OCI-LY7 (cell line): ENCODE data around the gene WNT8A. TPM values are rescaled to one million over a fixed set of nuclear protein-coding genes. Genes with fewer than 3 reads are reported as not detected.

Source experiments
- BruUV-seq: library from RNA; stranded (reverse); fragments of 400-500 nt; replicated peaks from 2 replicates; lab custom pipeline; 2021; lab: Mats Ljungman, UMichigan
- CTCF ChIA-PET: fragments of 300-600 bp; sonication (Branson Sonifier 250); formaldehyde crosslinking; loops from one replicate; lab custom pipeline; 2022; ENCODE audit warnings: antibody characterized with exemption; ENCODE audit not compliant: unreplicated experiment; lab: Charles Lee
- POLR2A ChIA-PET: fragments of 300-600 bp; sonication (Branson Sonifier 250); formaldehyde crosslinking; loops from one replicate; lab custom pipeline; 2022; ENCODE audit warnings: antibody characterized with exemption; lab: Charles Lee
- DNase-seq: peaks from one replicate; pipeline ENCODE4 v3.0.0-alpha.2; 2015; ENCODE audit warnings: low spot score
- H2AFZ ChIP-seq: fragments of 200-600 bp; sonication (generic), shearing (Covaris generic); 2 replicates; pipeline ENCODE4 v1.6.1; 2014; ENCODE audit warnings: mild to moderate bottlenecking, antibody characterized with exemption, low read length, moderate library complexity
- H3K27ac ChIP-seq: fragments of 200-600 bp; sonication (generic); 2 replicates; pipeline ENCODE4 v1.5.1; 2014; ENCODE audit warnings: mixed run types, low read depth, mild to moderate bottlenecking, moderate library complexity, low read length, inconsistent platforms; ENCODE audit not compliant: poor library complexity, severe bottlenecking
- H3K36me3 ChIP-seq: fragments of 200-600 bp; sonication (generic); 2 replicates; pipeline ENCODE4 v1.6.1; 2014; ENCODE audit warnings: mild to moderate bottlenecking, antibody characterized with exemption, low read length, moderate library complexity, mixed read lengths; ENCODE audit not compliant: insufficient read depth
- H3K4me1 ChIP-seq: fragments of 200-600 bp; sonication (generic); 2 replicates; pipeline ENCODE4 v1.5.1; 2014; ENCODE audit warnings: mild to moderate bottlenecking, low read length; ENCODE audit not compliant: insufficient read depth, poor library complexity, severe bottlenecking
- H3K4me2 ChIP-seq: fragments of 200-600 bp; sonication (generic); 2 replicates; pipeline ENCODE4 v1.6.1; 2014; ENCODE audit warnings: mild to moderate bottlenecking, low read length
- H3K4me3 ChIP-seq: fragments of 200-600 bp; sonication (generic); 2 replicates; pipeline ENCODE4 v1.5.1; 2014; ENCODE audit warnings: mild to moderate bottlenecking, low read depth, low read length; ENCODE audit not compliant: poor library complexity, severe bottlenecking
- H3K79me2 ChIP-seq: fragments of 200-600 bp; sonication (generic); 2 replicates; pipeline ENCODE4 v1.6.1; 2016; ENCODE audit warnings: low read depth, mild to moderate bottlenecking, low read length, moderate library complexity, mixed read lengths; ENCODE audit not compliant: insufficient read depth
- H3K9me2 ChIP-seq: fragments of 200-600 bp; sonication (generic); 2 replicates; pipeline ENCODE4 v1.6.1; 2016; ENCODE audit warnings: mild to moderate bottlenecking, low read length, mixed read lengths; ENCODE audit not compliant: insufficient read depth
- H3K9me3 ChIP-seq: fragments of 200-600 bp; sonication (generic); 2 replicates; pipeline ENCODE4 v1.6.1; 2014; ENCODE audit warnings: mild to moderate bottlenecking, mixed run types, low read length, mixed read lengths
- H4K20me1 ChIP-seq: fragments of 200-600 bp; sonication (generic); 2 replicates; pipeline ENCODE4 v1.6.1; 2014; ENCODE audit warnings: mild to moderate bottlenecking, antibody characterized with exemption, low read length, moderate library complexity, mixed read lengths; ENCODE audit not compliant: insufficient read depth
- EZH2phosphoT487 ChIP-seq: fragments of 200-600 bp; sonication (generic); IDR thresholded peaks from 2 replicates; pipeline ENCODE4 v1.6.1; 2018; ENCODE audit warnings: low read depth, borderline replicate concordance, mild to moderate bottlenecking, mixed run types, antibody characterized with exemption, low read length, moderate library complexity, mixed read lengths
- intact Hi-C: fragments of 100-400 bp; cut with micrococcal nuclease; formaldehyde crosslinking; loops from one replicate; pipeline ENCODE4 v1.10.0; 2022; ENCODE audit not compliant: unreplicated experiment
- total RNA-seq, 2 experiments: library from RNA; depleted of rRNA in 1 of 2; stranded (reverse); fragments of >200 nt in 1 of 2; shearing (Covaris generic) in 1 of 2; gene quantifications; 2 replicates each; pipeline ENCODE4 v1.2.3, GENCODE V29; 2014 to 2022
- TF ChIP-seq, protein P1 (sequence below): fragments of 200-600 bp; sonication (generic); conservative IDR thresholded peaks from 2 replicates; pipeline ENCODE4 v1.5.1; 2014; ENCODE audit warnings: mild to moderate bottlenecking, antibody characterized with exemption, low read length, moderate library complexity, mixed read lengths

Gene WNT8A
- total RNA-seq, 2 experiments from 2014 or later = not detected

DNA sequence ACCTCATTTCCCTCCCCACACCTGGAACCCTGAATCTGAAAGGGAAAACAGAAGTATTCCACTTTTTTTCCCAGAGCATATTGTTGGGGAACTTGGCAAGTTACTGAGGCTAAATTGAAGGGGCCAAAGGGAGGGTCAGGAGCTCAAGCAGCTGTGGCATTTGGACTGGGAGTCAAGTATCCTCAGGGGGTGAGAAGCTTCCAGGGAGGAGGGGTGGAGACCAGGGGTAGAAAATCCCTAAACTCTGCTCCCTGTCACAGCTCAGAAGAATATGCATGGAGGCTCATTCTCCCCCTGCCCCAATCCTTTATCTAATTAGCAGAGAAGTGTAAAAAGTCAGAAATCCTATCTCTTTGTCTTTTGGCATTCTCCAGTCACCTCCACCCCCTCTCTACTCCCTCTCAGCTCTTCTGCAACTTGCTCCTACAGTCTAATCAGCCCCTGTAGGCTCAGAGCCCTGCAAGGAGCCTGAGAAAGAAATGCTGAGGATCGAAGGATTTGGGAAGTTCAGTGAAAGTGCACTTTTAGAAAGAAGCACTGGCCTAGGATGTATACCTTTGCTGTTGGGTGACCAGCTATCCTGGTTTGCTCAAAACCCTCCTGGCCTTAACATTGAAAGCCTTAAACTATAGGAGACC is 5.7 kb upstream of the WNT8A start:
- H3K4me1 ChIP-seq = peaks cover 13% of the 10 kb centered on the region
- ChIA-PET CTCF (interaction anchor here (0.9 to 1.0 kb wide), 3 partner anchors 51 to 180 kb away, joined by 3 to 4 read pairs (median 3); no protein-coding TSS in a partner anchor), POLR2A (interaction anchor here (0.6 kb wide), 1 partner anchor 20 kb away, joined by 3 read pairs; no protein-coding TSS in a partner anchor)
- DNase-seq = no peak
- H3K27ac ChIP-seq = no peak overlapping the region
- H3K9me2 ChIP-seq = no peaks in the 10 kb centered on the region
- H4K20me1 ChIP-seq = no peaks in the 10 kb centered on the region
- H3K9me3 ChIP-seq = no peaks in the 10 kb centered on the region
- no peak overlapping the region for H3K4me3 ChIP-seq
- H2AFZ ChIP-seq = no peak overlapping the region
- no peaks in the 10 kb centered on the region for H3K36me3 ChIP-seq
- BruUV-seq = no TSS peak
- TF ChIP-seq EZH2phosphoT487 = no peak
- TF ChIP-seq, protein P1, sequence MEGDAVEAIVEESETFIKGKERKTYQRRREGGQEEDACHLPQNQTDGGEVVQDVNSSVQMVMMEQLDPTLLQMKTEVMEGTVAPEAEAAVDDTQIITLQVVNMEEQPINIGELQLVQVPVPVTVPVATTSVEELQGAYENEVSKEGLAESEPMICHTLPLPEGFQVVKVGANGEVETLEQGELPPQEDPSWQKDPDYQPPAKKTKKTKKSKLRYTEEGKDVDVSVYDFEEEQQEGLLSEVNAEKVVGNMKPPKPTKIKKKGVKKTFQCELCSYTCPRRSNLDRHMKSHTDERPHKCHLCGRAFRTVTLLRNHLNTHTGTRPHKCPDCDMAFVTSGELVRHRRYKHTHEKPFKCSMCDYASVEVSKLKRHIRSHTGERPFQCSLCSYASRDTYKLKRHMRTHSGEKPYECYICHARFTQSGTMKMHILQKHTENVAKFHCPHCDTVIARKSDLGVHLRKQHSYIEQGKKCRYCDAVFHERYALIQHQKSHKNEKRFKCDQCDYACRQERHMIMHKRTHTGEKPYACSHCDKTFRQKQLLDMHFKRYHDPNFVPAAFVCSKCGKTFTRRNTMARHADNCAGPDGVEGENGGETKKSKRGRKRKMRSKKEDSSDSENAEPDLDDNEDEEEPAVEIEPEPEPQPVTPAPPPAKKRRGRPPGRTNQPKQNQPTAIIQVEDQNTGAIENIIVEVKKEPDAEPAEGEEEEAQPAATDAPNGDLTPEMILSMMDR = no peak
- intact Hi-C loops = no loop called here
- H3K4me2 ChIP-seq = no peak overlapping the region
- H3K79me2 ChIP-seq = no peaks in the 10 kb centered on the region

DNA sequence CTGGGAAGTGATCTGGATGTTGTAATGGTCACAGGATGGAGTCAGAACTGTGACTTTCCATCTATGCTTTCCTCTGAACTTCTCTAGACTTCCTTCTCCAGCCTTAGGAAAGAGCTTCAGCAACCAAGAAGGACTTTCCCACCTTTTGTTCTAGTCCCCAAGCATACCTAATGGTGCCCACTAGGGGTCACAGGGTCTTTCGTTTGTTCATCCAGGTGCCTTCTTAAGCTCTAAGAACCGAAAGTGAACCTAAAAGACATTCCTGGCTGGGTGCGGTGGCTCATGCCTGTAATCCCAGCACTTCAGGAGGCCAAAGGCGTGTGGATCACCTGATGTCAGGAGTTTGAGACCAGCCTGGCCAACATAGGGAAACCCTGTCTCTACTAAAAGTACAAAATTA is 1.8 kb upstream of the WNT8A start:
- Histone ChIP-seq H3K9me3 (no peaks in the 10 kb centered on the region), H3K27ac (no peak overlapping the region), H3K79me2 (no peaks in the 10 kb centered on the region), H3K4me1 (peaks cover 13% of the 10 kb centered on the region), H3K4me3 (no peak overlapping the region), H3K4me2 (no peak overlapping the region), H4K20me1 (no peaks in the 10 kb centered on the region), H3K9me2 (no peaks in the 10 kb centered on the region), H2AFZ (no peak overlapping the region), H3K36me3 (no peaks in the 10 kb centered on the region)
- TF ChIP-seq EZH2phosphoT487 = no peak
- TF ChIP-seq, protein P1 = peak; percentile 59; the same call in 1 of the 2 replicates
- ChIA-PET CTCF (no interaction called here), POLR2A (interaction anchor here (0.6 to 1.2 kb wide), 4 partner anchors 19 to 256 kb away, joined by 3 to 9 read pairs (median 3); partner anchors contain the start of gene FAM53C)
- DNase-seq = peak; percentile 47
- intact Hi-C loops = no loop called here
- BruUV-seq = no TSS peak

DNA sequence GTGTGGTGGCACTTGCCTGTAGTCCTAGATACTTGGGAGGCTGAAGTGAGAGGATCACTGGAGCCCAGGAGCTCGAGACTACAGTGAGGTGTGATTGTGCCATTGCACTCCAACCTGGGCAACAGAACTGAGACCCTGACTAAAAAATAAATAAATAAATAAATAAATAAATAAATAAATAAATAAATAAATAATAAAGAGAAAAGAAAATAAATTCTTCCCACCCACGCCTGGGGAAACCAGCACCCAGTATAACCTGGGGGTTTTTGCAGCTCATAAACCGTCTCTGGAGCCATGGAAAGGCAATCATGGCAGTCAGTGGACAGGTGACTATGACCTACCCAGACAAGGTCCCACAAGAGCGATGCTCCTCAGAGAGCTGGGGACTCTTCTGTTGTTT is 7.9 kb downstream of the WNT8A start:
- Histone ChIP-seq H4K20me1 (no peaks in the 10 kb centered on the region), H3K36me3 (no peaks in the 10 kb centered on the region), H2AFZ (no peak overlapping the region), H3K4me2 (no peak overlapping the region), H3K27ac (no peak overlapping the region), H3K4me1 (no peaks in the 10 kb centered on the region), H3K4me3 (no peak overlapping the region), H3K79me2 (no peaks in the 10 kb centered on the region), H3K9me2 (no peaks in the 10 kb centered on the region), H3K9me3 (no peaks in the 10 kb centered on the region)
- POLR2A ChIA-PET = interaction anchor here (1.4 kb wide), 1 partner anchor 11 kb away, joined by 3 read pairs; no protein-coding TSS in a partner anchor
- no peak for DNase-seq
- intact Hi-C loops = no loop called here
- no TSS peak for BruUV-seq
- TF ChIP-seq, protein P1 = no peak
- CTCF ChIA-PET = no interaction called here
